IPS-20b (cell line): ENCODE data around the gene VPS35L.
"Not testable (repeated sequence)": the region's sequence is repeated elsewhere in the genome, so short reads cannot be mapped to it uniquely, and the experiment has no call there.

Experiments
- H3K27ac ChIP-seq: one replicate; pipeline ENCODE4 v1.5.1; 2013; ENCODE audit warnings: low read length
- H3K27me3 ChIP-seq: 2 replicates; pipeline ENCODE4 v1.6.1; 2013; ENCODE audit warnings: mild to moderate bottlenecking, low read length, inconsistent platforms; ENCODE audit not compliant: insufficient read depth
- H3K36me3 ChIP-seq: 2 replicates; pipeline ENCODE4 v1.6.1; 2013; ENCODE audit warnings: low read depth, mild to moderate bottlenecking, inconsistent platforms, low read length, moderate library complexity; ENCODE audit not compliant: insufficient read depth
- H3K4me1 ChIP-seq: 2 replicates; pipeline ENCODE4 v1.6.1; 2013; ENCODE audit warnings: mild to moderate bottlenecking, control low read depth, inconsistent platforms, low read length, moderate library complexity; ENCODE audit not compliant: insufficient read depth
- H3K4me3 ChIP-seq: 2 replicates; pipeline ENCODE4 v1.5.1; 2013; ENCODE audit warnings: mild to moderate bottlenecking, low read length, inconsistent platforms
- H3K9ac ChIP-seq: 2 replicates; pipeline ENCODE4 v1.6.1; 2013; ENCODE audit warnings: low read depth, mild to moderate bottlenecking, inconsistent platforms, low read length, moderate library complexity
- H3K9me3 ChIP-seq: 2 replicates; pipeline ENCODE4 v1.6.1; 2013; ENCODE audit warnings: mild to moderate bottlenecking, low read depth, low read length, inconsistent platforms; ENCODE audit not compliant: insufficient read depth

The VPS35L gene

DNA sequence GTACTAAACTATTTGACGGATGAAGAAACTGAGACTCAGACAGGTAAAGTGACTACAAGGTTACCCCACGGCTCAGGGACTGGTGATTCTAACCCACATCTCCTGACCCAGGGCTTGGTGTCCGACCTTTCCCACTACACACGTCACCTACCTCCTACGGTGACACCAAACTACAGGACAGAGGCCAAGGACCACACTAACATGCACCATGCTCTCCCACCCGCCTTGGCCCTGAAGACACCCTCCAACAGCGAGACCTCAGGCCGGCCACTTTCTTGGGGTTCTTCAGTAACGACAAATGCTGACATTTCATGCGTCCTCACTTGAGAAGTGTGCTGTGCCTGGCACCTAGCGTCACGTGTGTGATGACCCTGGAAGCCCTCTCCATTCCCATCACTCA is 156.1 kb downstream of the VPS35L start:
- H3K27me3 ChIP-seq, result no peaks in the 10 kb centered on the region
- H3K4me1 ChIP-seq, result peaks cover 45% of the 10 kb centered on the region
- H3K27ac ChIP-seq, result no peak overlapping the region
- no peak overlapping the region for H3K4me3 ChIP-seq
- no peaks in the 10 kb centered on the region for H3K9me3 ChIP-seq
- peaks cover 91% of the 10 kb centered on the region for H3K36me3 ChIP-seq
- H3K9ac ChIP-seq, result no peak overlapping the region

DNA sequence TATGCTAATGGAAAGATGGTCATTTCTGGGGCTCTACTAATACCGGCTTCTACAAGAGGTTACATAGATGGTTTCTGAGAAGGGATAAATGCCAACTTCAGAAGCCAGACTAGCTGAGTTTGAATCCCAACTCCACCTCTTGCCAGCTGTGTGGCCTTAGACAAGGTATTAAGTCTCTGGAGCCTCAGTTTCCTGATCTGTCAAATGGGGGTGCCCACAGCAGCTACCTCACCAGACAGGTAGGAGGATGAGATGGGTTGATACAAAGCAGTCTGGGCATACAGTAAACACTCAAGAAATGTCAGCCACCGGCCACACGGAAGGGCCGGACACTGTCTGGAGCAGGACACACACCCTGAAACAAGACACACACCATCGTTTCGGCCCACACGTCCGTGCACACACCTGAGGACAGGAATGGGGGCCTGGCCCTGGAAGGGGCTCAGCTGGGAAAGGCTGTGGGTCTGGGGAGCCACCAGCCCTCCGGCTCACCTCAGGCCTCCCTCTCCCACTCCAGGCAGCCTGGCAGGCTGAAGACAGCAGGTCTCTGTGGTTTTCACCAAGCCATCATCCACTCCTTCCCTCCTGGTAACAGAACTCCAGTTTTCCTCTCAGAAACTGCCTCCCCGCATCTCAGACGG is 157.0 kb downstream of the VPS35L start:
- H3K4me3 ChIP-seq, result no peak overlapping the region
- H3K36me3 ChIP-seq, result peaks cover 83% of the 10 kb centered on the region
- no peaks in the 10 kb centered on the region for H3K27me3 ChIP-seq
- H3K9me3 ChIP-seq, result no peaks in the 10 kb centered on the region
- H3K9ac ChIP-seq, result no peak overlapping the region
- peaks cover 45% of the 10 kb centered on the region for H3K4me1 ChIP-seq
- no peak overlapping the region for H3K27ac ChIP-seq

DNA sequence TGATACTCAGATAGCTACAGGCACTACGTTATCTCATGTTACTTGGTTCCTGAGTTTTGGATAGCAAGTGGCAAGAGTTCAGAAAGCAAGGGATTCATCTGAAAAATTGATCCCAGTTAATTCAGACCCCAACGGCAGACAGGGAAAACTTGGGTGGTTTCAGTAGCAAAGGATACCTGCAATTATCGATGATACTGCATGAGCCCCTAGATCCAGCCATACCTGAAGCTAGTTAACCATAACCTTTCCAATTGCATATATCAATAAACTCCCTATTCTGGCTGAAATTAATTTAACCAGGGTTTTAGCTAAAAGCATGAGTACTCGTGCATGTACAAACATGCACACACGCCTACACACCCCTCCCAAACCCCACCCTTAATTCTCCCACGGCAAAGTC is 158.2 kb downstream of the VPS35L start:
- no peak overlapping the region for H3K9ac ChIP-seq
- H3K27ac ChIP-seq, result no peak overlapping the region
- H3K9me3 ChIP-seq, result no peaks in the 10 kb centered on the region
- no peak overlapping the region for H3K4me3 ChIP-seq
- peaks cover 74% of the 10 kb centered on the region for H3K36me3 ChIP-seq
- no peaks in the 10 kb centered on the region for H3K27me3 ChIP-seq
- peaks cover 41% of the 10 kb centered on the region for H3K4me1 ChIP-seq

DNA sequence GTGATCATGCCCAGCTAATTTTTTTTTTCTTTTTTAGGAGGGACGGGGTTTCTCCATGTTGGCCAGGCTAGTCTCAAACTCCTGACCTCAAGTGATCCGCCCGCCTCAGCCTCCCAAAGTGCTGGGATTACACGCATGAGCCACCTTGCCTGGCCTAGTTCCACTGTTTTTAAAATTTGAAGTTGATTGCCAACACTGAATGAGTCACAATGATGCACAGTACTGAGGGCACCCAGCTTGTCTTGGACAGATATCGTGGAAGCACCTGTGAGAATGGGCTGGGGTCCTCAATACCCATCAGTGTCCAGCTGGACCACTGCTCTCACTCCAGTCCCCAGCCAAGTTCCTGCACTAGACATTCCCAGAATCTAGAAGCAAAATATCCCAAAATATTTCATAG is 160.1 kb downstream of the VPS35L start:
- Histone ChIP-seq H3K4me1 (peaks cover 32% of the 10 kb centered on the region), H3K4me3 (no peak overlapping the region; the same call in 1 of the 2 replicates), H3K9me3 (no peaks in the 10 kb centered on the region), H3K27ac (no peak overlapping the region), H3K9ac (no peak overlapping the region), H3K27me3 (no peaks in the 10 kb centered on the region), H3K36me3 (peaks cover 56% of the 10 kb centered on the region)

DNA sequence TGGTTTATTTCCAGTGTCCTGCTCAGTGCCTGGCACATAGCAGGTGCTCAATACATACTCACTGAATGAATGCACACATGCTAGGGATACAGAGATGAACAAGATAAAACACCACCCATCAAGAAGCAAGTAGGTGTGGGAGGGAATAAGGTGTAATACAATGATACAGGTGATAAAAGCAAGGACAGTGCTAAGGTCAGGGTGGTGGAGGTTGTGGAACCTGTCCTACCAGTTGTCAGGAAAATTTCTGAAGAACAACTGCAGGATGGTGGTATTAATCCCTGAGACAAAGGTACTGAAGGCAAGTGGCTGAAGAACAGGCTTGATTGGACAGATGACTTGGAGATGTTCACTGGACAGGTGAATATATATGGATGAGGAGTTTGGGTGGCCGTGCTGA is 160.7 kb downstream of the VPS35L start:
- Histone ChIP-seq H3K4me1 (peaks cover 26% of the 10 kb centered on the region), H3K27me3 (no peaks in the 10 kb centered on the region), H3K36me3 (peaks cover 51% of the 10 kb centered on the region), H3K9me3 (no peaks in the 10 kb centered on the region), H3K27ac (no peak overlapping the region), H3K4me3 (peak overlapping the region; percentile 92), H3K9ac (peak overlapping the region; percentile 92; the same call in 1 of the 2 replicates)

DNA sequence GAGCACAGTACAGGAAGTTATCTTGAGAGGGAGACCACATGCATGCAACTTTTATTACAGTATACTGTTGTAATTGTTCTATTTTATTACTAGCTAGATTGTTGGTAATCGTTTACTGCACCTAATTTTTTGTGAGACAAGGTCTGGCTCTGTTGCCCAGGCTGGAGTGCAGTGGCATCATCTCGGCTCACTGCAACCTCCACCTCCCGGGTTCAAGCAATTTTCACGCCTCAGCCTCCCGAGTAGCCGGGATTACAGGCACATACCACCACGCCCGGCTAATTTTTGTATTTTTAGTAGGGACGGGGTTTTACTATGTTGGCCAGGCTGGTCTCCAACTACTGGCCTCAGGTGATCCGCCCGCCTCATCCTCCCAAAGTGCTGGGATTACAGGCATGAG is 161.2 kb downstream of the VPS35L start:
- Histone ChIP-seq H3K9ac (peak overlapping the region; percentile 92; the same call in 1 of the 2 replicates), H3K36me3 (peaks cover 45% of the 10 kb centered on the region), H3K4me1 (peaks cover 21% of the 10 kb centered on the region), H3K4me3 (peak overlapping the region; percentile 92)
- H3K9me3 ChIP-seq, H3K27me3 ChIP-seq, H3K27ac ChIP-seq: not testable (repeated sequence)

DNA sequence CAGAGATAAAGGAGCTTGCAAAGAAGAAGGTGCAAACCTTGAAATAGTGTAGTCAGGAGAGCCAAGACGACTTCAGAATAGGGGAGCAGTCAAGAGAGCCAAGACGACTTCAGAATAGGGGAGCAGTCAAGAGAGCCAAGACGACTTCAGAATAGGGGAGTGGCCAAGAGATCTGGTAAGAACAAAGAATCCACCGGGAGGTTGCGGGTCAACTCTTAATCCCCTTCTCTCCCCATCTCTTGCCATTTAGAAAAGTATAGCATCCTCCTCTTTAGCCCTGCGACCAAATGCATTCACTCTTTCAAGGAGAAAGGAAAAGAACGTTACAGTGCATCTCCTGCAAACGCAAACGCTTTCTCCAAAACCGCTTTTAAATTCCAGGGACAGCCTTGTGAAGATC is 161.8 kb downstream of the VPS35L start:
- Histone ChIP-seq H3K9ac (peak overlapping the region; percentile 92), H3K36me3 (peaks cover 39% of the 10 kb centered on the region), H3K9me3 (no peaks in the 10 kb centered on the region), H3K27ac (peak overlapping the region; percentile 90), H3K4me3 (peak overlapping the region; percentile 92), H3K4me1 (peaks cover 15% of the 10 kb centered on the region), H3K27me3 (no peaks in the 10 kb centered on the region)

DNA sequence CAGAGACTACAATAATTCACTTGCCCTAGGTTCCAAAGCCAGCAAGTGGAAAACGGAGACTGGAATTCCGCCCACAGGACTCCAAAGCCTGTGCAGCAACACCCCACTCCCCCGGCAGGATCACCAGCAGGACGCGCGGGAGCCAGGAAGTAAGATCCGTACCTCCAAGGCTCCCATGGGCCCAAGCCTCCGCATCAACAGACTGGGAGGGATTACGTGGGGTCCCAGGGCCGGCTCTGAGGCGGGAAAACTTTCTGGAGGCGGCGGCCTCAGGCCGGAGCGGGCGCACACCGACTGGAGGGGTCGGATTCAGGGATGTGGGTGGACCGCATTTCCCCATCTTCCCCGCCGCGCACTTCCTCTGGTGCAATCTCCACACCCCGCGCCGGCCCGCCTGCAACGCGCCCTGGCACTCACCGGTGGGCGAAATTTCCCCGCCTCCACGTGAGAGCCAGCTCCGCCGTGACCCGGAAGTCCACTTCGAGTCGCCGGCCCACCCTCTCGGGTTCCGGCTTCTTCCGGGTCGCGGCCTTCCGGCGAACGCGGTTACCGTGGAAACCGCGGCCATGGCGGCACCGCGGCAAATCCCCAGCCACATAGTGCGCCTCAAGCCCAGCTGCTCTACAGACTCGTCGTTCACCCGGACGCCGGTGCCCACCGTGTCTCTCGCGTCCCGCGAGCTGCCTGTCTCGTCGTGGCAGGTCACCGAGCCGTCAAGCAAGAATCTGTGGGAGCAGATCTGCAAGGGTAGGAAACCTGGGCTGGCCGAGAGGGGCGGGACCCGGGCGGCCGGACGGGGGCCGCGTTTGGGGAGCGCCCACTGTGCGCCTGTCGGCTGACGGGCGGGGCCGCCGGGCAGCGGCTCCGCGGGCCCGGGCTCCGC is 162.5 kb downstream of the VPS35L start, which contains the start of the genes IQCK and KNOP1:
IQCK (plus strand) TSS at position 531 of the 883 bp plus-strand sequence; CDS start at position 567, 36 bp downstream.
KNOP1 (minus strand) TSS at position 487 of the 883 bp plus-strand sequence. CDS start 3,192 bp downstream, outside the sequence.
- Histone ChIP-seq H3K27ac (peak within 1 kb of the TSS; percentile 90), H3K4me3 (peak within 1 kb of the TSS; percentile 92), H3K9me3 (no peaks in the 10 kb centered on the region), H3K27me3 (no peaks in the 10 kb centered on the region), H3K36me3 (peaks cover 33% of the 10 kb centered on the region), H3K9ac (peak within 1 kb of the TSS; percentile 92), H3K4me1 (peaks cover 10% of the 10 kb centered on the region)

DNA sequence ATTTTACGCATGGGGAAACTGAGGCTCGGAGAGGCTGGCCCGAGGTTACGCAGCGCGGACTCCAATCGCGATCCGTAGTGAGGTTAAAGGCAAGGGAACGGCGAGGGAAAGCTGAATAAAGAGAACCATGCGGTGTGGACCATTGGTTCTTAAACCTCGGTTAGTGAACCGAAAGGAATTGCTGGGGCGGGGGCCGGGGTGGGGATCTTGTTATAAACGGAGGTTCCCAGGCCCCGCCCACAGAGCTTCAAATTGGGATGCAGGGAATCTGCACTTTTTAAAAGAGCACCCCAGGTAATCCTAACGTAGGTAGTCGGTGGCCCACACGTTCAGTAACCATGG is 163.1 kb downstream of the VPS35L start:
- Histone ChIP-seq H3K9me3 (no peaks in the 10 kb centered on the region), H3K36me3 (peaks cover 28% of the 10 kb centered on the region), H3K27me3 (no peaks in the 10 kb centered on the region), H3K4me1 (peaks cover 15% of the 10 kb centered on the region), H3K9ac (peak overlapping the region; percentile 92; the same call in 1 of the 2 replicates), H3K27ac (no peak overlapping the region), H3K4me3 (peak overlapping the region; percentile 92)

DNA sequence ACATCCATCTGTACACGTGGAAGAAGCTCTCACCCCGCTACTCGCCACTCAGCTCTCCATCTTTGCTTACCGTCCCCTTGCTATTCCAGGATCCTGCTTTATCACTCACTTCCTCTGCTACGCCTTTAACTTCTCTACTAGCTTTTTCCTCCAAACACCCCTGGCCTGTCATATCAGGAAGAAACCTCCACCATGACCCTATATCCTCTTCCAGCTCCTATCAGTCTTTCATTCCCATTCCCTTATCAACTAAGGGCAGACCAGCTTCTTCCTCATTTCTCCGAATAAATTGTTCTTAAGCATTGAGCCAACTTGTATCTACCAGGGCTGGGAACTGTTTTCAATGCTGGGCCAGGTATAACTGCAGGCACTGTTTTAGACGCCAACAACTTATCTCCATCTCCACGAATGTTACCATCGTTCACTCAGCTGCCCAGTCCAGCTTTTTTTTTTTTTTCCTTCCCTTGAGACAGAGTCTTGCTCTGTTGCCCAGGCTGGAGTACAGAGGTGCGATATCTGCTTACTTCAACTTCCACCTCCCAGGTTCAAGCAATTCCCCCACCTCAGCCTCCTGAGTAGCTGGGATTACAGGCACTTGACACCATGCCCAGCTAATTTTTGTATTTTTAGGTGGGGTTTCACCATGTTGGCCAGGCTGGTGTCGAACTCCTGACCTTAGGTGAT is 166.9 kb downstream of the VPS35L start:
- Histone ChIP-seq H3K27me3 (no peaks in the 10 kb centered on the region), H3K36me3 (no peaks in the 10 kb centered on the region), H3K9ac (no peak overlapping the region), H3K4me1 (peaks cover 5% of the 10 kb centered on the region; the same call in 1 of the 2 replicates), H3K27ac (no peak overlapping the region), H3K9me3 (no peaks in the 10 kb centered on the region), H3K4me3 (no peak overlapping the region)

DNA sequence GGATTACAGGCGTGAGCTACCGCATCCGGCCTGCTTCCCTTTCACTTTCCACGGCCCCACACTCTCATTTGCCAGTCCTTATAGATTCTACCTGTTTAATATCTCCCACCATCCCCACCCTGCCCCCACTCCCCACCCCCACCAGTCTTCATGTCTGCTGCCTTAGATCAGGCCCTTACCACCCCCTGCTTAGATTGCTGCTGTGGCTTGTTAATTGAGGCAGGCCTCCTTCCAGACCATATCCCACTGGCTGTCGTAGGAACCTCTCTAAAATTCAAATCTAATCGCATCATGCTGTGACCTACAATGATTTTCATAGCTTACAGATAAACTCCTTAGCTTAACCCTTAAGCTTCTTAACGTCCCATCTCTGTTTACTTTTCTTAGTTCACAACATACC is 167.5 kb downstream of the VPS35L start:
- H3K9ac ChIP-seq, result no peak overlapping the region
- H3K36me3 ChIP-seq, result no peaks in the 10 kb centered on the region
- no peaks in the 10 kb centered on the region for H3K27me3 ChIP-seq
- H3K27ac ChIP-seq, result no peak overlapping the region
- H3K4me1 ChIP-seq, result peaks cover 5% of the 10 kb centered on the region; the same call in 1 of the 2 replicates
- H3K4me3 ChIP-seq, result no peak overlapping the region
- H3K9me3 ChIP-seq, result no peaks in the 10 kb centered on the region
